SK-N-SH treated with all-trans-retinoic acid at 6 μM for 48 hours (cell line): ENCODE data around the gene LRMDA.

Experiments
- ATAC-seq: fragments of 200-7000 bp; cut with Tn5 transposase; 3 replicates; pipeline ENCODE4 v1.9.1; 2020; ENCODE audit warnings: mild to moderate bottlenecking, moderate library complexity
- ARNTL ChIP-seq: fragments of 450-650 bp; formaldehyde crosslinking; IDR thresholded peaks from 2 replicates; pipeline ENCODE4 v1.5.0; 2020; ENCODE audit warnings: low read depth, mild to moderate bottlenecking, moderate library complexity, borderline replicate concordance
- BACH2 ChIP-seq: fragments of 250-450 bp; sonication (Bioruptor Pico); IDR thresholded peaks from 2 replicates; pipeline ENCODE4 v1.9.0; 2021; ENCODE audit warnings: mild to moderate bottlenecking, borderline replicate concordance
- CSDC2 ChIP-seq: fragments of 250-450 bp; sonication (Bioruptor Pico); IDR thresholded peaks from 2 replicates; pipeline ENCODE4 v1.5.0; 2020; ENCODE audit warnings: mild to moderate bottlenecking, moderate library complexity
- ESRRG ChIP-seq: fragments of 250-450 bp; sonication (Bioruptor Pico); IDR thresholded peaks from 2 replicates; pipeline ENCODE4 v1.6.1; 2021; ENCODE audit warnings: mild to moderate bottlenecking
- ISL1 ChIP-seq: fragments of 250-450 bp; sonication (Bioruptor Pico); IDR thresholded peaks from 2 replicates; pipeline ENCODE4 v2.1.2; 2022; ENCODE audit warnings: mild to moderate bottlenecking, moderate library complexity
- OSR1 ChIP-seq: fragments of 250-450 bp; sonication (Bioruptor Pico); IDR thresholded peaks from 2 replicates; pipeline ENCODE4 v1.8.0; 2022; ENCODE audit warnings: moderate library complexity, mild to moderate bottlenecking, inconsistent platforms
- PATZ1 ChIP-seq: fragments of 250-450 bp; sonication (Bioruptor Pico); IDR thresholded peaks from 2 replicates; pipeline ENCODE4 v1.8.0; 2020; ENCODE audit warnings: mild to moderate bottlenecking, moderate library complexity, borderline replicate concordance
- POU6F1 ChIP-seq: fragments of 250-450 bp; sonication (Bioruptor Pico); IDR thresholded peaks from 2 replicates; pipeline ENCODE4 v1.8.0; 2021; ENCODE audit warnings: low read depth, mild to moderate bottlenecking, moderate library complexity, borderline replicate concordance
- PPARA ChIP-seq: fragments of 250-450 bp; sonication (Bioruptor Pico); IDR thresholded peaks from 2 replicates; pipeline ENCODE4 v1.5.0; 2020; ENCODE audit warnings: mild to moderate bottlenecking, borderline replicate concordance
- RARB ChIP-seq: fragments of 250-450 bp; sonication (Bioruptor Pico); IDR thresholded peaks from 2 replicates; pipeline ENCODE4 v1.8.0; 2021; ENCODE audit warnings: mild to moderate bottlenecking, moderate library complexity
- TCF4 ChIP-seq: fragments of 250-450 bp; sonication (Bioruptor Pico); IDR thresholded peaks from 2 replicates; pipeline ENCODE4 v1.8.0; 2021; ENCODE audit warnings: mild to moderate bottlenecking, moderate library complexity, borderline replicate concordance
- TOX ChIP-seq: fragments of 250-450 bp; sonication (Bioruptor Pico); IDR thresholded peaks from 2 replicates; pipeline ENCODE4 v1.8.0; 2021; ENCODE audit warnings: mild to moderate bottlenecking, moderate library complexity, borderline replicate concordance
- TSHZ2 ChIP-seq: fragments of 250-450 bp; sonication (Bioruptor Pico); IDR thresholded peaks from 2 replicates; pipeline ENCODE4 v1.5.0; 2020; ENCODE audit warnings: mild to moderate bottlenecking, moderate library complexity
- ZC3H10 ChIP-seq: fragments of 250-450 bp; sonication (Bioruptor Pico); IDR thresholded peaks from 2 replicates; pipeline ENCODE4 v1.5.1; 2021; ENCODE audit warnings: mild to moderate bottlenecking, moderate library complexity
- ZFP3 ChIP-seq: fragments of 250-450 bp; sonication (Bioruptor Pico); IDR thresholded peaks from 2 replicates; pipeline ENCODE4 v1.5.0; 2020; ENCODE audit warnings: mild to moderate bottlenecking, moderate library complexity
- ZFP30 ChIP-seq: fragments of 450-650 bp; formaldehyde crosslinking; IDR thresholded peaks from 2 replicates; pipeline ENCODE4 v1.5.0; 2022; ENCODE audit warnings: mild to moderate bottlenecking, moderate library complexity
- ZNF565 ChIP-seq: fragments of 450-650 bp; formaldehyde crosslinking; conservative IDR thresholded peaks from 2 replicates; pipeline ENCODE4 v1.5.0; 2020; ENCODE audit warnings: low read depth, mild to moderate bottlenecking, moderate library complexity
- ZNF70 ChIP-seq: fragments of 450-650 bp; formaldehyde crosslinking; IDR thresholded peaks from 2 replicates; pipeline ENCODE4 v1.5.0; 2020; ENCODE audit warnings: mild to moderate bottlenecking, moderate library complexity
- ZNF8 ChIP-seq: fragments of 450-650 bp; formaldehyde crosslinking; IDR thresholded peaks from 2 replicates; pipeline ENCODE4 v1.5.0; 2020; ENCODE audit warnings: mild to moderate bottlenecking, moderate library complexity
- TF ChIP-seq, protein P1 (sequence below): fragments of 250-450 bp; sonication (Bioruptor Pico); IDR thresholded peaks from 2 replicates; pipeline ENCODE4 v1.5.1; 2021; ENCODE audit warnings: mild to moderate bottlenecking, moderate library complexity

Gene LRMDA

DNA sequence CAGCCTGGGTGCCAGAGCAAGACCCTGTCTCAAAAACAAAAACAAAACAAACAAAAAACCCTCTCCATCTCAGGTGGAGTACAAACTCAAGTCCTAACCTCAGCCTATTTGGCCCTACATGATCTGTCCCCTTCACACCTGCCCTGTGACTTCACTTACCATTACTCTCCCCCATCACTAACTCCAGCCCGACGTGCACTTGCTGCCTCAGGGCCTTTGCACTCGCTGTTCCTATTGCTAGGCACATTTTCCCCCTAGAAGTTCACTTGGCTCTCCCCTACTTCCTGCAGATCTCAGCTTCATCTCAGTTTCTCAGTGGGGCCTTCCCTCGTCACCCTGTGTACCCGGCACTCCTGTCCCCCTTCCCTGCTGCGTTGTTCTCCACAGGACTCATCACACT lies 8.5 kb upstream of the LRMDA start:
- TF ChIP-seq PPARA (CRISPR knock-in tag) (no peak), TSHZ2 (CRISPR knock-in tag) (no peak), TOX (CRISPR knock-in tag) (no peak), ZNF70 (CRISPR knock-in tag) (no peak), CSDC2 (CRISPR knock-in tag) (no peak), TCF4 (no peak), ARNTL (CRISPR knock-in tag) (no peak)
- no peak for ATAC-seq

- TF ChIP-seq TOX (CRISPR knock-in tag) (no peak), ARNTL (CRISPR knock-in tag) (no peak), PPARA (CRISPR knock-in tag) (no peak), ZC3H10 (CRISPR knock-in tag) (no peak), RARB (CRISPR knock-in tag) (no peak), PATZ1 (no peak), ESRRG (CRISPR knock-in tag) (no peak), ZNF565 (CRISPR knock-in tag) (no peak), ZFP3 (no peak), TCF4 (no peak), TSHZ2 (CRISPR knock-in tag) (no peak), ZFP30 (CRISPR knock-in tag) (no peak), ZNF70 (CRISPR knock-in tag) (no peak), ISL1 (CRISPR knock-in tag) (no peak), OSR1 (CRISPR knock-in tag) (no peak)
- no peak for ATAC-seq
Measured at GRCh38 chr10:75424571-75424970, 6.9 kb upstream of the LRMDA start.

- ATAC-seq, result no peak
- TF ChIP-seq CSDC2 (CRISPR knock-in tag) (no peak), ZFP3 (no peak), ZNF70 (CRISPR knock-in tag) (no peak), ZNF8 (CRISPR knock-in tag) (no peak), TSHZ2 (CRISPR knock-in tag) (no peak), ARNTL (CRISPR knock-in tag) (no peak), PPARA (CRISPR knock-in tag) (no peak), POU6F1 (CRISPR knock-in tag) (no peak), ZFP30 (CRISPR knock-in tag) (no peak), BACH2 (CRISPR knock-in tag) (no peak), TCF4 (no peak), RARB (CRISPR knock-in tag) (no peak)
- TF ChIP-seq, protein P1, sequence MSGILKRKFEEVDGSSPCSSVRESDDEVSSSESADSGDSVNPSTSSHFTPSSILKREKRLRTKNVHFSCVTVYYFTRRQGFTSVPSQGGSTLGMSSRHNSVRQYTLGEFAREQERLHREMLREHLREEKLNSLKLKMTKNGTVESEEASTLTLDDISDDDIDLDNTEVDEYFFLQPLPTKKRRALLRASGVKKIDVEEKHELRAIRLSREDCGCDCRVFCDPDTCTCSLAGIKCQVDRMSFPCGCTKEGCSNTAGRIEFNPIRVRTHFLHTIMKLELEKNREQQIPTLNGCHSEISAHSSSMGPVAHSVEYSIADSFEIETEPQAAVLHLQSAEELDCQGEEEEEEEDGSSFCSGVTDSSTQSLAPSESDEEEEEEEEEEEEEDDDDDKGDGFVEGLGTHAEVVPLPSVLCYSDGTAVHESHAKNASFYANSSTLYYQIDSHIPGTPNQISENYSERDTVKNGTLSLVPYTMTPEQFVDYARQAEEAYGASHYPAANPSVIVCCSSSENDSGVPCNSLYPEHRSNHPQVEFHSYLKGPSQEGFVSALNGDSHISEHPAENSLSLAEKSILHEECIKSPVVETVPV (CRISPR knock-in tag), result no peak
Measured at GRCh38 chr10:75425291-75426079, 5.9 kb upstream of the LRMDA start.
